Astrocyte of the spinal cord (primary cell): Measurements from ENCODE around the gene LRRC7.

Source experiments
- DNase-seq: peaks from one replicate; pipeline ENCODE4 v3.0.0; 2011; ENCODE audit warnings: low read depth, low spot score
- H3K4me3 ChIP-seq: 2 replicates; pipeline ENCODE4 v1.5.1; 2011; ENCODE audit warnings: low read depth, mild to moderate bottlenecking, low read length, moderate library complexity
- in situ Hi-C: cut with HindIII; loops from 2 replicates; pipeline ENCODE4 v1.10.0; 2017; ENCODE audit warnings: low sequenced_read_pairs
- TF ChIP-seq, protein P1 (sequence below): IDR thresholded peaks from 2 replicates; pipeline ENCODE4 v1.5.1; 2012; ENCODE audit warnings: low read depth, mild to moderate bottlenecking, low read length, inconsistent platforms

The LRRC7 gene

DNA sequence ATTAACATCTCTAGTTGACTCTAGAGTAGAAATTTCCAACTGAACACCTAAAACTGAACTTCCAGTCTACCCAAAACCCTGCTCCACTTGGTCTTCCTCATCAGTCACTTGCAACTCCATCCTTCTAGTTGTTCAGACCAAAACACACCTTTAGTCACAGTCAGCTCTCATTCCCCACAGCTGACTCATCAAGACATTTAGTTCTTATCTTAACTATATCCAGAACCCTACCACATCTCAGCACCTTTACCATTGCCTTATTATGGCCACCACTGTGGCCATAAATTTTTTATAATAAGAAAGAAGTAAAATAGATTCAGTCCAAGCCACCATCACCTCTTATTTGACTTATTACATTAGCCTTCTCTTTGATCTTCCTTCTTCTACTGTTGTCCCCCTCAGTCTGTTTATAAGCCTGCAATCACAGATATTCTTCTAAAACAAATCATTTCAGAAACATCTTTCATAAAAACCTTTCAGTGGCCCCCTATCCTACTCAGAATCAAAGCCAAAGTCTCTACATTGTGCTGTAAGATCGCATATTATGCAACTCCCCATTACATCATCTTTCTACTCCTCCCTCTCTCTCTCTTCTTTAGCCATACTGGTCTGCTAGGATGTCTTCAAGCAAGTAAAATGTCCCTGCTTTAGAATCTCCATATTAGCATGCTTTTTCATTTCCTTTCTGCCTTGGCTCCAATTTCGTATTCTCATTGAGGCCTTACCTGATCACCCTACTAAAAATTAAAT, 361.8 kb downstream of the LRRC7 start:
- TF ChIP-seq, protein P1, sequence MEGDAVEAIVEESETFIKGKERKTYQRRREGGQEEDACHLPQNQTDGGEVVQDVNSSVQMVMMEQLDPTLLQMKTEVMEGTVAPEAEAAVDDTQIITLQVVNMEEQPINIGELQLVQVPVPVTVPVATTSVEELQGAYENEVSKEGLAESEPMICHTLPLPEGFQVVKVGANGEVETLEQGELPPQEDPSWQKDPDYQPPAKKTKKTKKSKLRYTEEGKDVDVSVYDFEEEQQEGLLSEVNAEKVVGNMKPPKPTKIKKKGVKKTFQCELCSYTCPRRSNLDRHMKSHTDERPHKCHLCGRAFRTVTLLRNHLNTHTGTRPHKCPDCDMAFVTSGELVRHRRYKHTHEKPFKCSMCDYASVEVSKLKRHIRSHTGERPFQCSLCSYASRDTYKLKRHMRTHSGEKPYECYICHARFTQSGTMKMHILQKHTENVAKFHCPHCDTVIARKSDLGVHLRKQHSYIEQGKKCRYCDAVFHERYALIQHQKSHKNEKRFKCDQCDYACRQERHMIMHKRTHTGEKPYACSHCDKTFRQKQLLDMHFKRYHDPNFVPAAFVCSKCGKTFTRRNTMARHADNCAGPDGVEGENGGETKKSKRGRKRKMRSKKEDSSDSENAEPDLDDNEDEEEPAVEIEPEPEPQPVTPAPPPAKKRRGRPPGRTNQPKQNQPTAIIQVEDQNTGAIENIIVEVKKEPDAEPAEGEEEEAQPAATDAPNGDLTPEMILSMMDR: no peak
- H3K4me3 ChIP-seq: no peak overlapping the region
- in situ Hi-C loops: no loop called here
- no peak for DNase-seq

DNA sequence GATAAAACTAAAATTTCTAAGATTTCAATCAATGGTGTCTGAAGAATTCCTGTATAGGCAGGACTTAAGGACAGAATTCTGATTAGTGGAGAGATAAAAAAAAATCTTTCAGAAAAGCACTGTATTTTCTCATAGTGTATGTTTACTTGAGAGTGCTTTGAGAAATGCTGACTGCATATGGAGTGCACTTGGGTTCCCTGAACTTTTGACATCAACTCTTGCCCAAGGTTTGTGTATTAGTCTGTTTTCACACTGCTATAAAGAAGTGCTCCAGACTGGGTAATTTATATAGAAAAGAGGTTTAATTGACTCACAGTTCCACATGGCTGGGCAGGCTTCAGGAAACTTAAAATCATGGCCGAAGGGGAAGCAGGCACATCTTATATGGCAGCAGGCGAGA, 362.7 kb downstream of the LRRC7 start:
- TF ChIP-seq, protein P1: no peak
- H3K4me3 ChIP-seq: no peak overlapping the region
- no peak for DNase-seq
- in situ Hi-C loops: no loop called here

DNA sequence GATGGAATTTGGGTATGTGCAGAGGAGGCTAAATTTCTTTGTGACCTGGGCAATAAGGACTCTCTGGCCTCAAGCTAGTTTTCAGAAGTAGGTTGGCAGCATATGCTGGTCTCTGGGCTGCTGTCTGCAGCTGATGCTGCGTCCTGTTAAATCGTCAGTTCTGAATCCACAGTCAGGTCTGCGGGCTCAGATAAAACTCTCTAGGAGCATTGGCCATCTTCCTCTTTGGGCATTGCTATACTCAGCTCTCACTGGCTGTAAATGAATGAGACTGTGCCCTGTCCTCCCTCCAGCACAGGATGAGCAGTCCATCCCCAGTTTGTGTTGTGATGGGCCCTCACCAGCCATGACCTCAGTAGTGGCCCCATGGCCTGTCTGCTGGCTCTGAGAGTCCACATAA, 365.0 kb downstream of the LRRC7 start:
- TF ChIP-seq, protein P1: no peak
- in situ Hi-C loops: no loop called here
- no peak for DNase-seq
- H3K4me3 ChIP-seq: no peak overlapping the region

DNA sequence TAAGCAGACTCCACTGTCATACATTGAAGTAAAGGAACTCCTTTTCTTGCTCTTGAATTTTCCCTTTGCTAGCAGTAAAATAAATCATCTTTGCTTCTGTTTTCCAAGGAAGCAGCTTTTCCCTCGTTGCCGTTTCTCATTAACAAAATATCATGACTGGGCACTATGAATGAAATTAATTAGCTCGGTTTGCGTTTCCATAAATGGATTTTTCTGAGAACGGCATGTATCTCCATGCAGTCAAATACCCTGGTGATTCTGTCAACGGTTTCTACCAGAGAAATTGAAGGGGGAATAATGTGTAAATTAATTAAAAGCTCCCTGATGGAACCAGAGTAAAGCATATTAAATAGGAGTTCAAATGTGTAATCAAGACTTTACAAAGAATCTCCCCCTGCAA, 372.5 kb downstream of the LRRC7 start:
- TF ChIP-seq, protein P1: no peak
- in situ Hi-C loops: no loop called here
- no peak overlapping the region for H3K4me3 ChIP-seq
- DNase-seq: no peak

DNA sequence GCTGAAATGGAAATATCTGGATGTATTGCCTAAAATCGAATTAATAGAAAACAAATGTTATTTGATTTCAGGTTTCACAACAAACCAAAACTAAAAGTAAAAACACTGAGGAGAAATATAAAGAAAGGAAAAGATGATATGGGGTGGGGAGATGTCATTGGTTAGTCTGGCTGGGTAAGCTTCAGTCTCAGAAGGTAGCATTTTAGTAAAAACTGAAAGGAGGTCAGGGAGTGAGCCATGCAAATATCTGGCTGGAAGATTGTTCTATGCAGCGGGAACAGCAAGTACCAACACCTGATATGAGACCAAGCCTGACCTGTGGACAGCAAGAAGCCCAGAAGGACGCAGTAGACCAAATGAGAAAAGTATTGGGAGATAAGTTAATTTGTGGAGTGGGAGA, 373.1 kb downstream of the LRRC7 start:
- no peak for DNase-seq
- TF ChIP-seq, protein P1: no peak
- no peak overlapping the region for H3K4me3 ChIP-seq
- in situ Hi-C loops: no loop called here

DNA sequence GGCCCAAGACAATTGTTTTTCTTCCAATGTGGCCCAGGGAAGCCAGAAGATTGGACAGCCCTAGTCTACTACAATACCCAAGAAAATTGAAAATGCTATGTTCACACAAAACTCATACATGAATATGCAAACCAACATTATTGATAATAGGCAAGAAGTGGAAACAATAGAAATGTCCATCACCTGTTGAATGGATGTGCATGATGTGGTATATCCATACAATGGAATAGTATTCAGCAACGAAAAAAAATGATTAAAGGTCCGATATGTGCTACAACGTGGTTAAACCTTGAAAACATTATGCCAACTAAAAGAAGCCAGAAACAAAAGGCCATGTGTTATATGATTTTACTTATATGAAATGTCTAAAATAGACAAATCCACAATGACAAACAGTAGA, 375.3 kb downstream of the LRRC7 start:
- DNase-seq: no peak
- TF ChIP-seq, protein P1: no peak
- H3K4me3 ChIP-seq: no peak overlapping the region
- in situ Hi-C loops: no loop called here
